Upper lobe of left lung (tissue), 6 donors: ENCODE measurements around the gene CPM. TPM values are rescaled to one million over a fixed set of nuclear protein-coding genes. Genes with fewer than 3 reads are reported as not detected.

ENCODE experiments used
- ATAC-seq, 2 donors: fragments of 200-7000 bp; cut with Tn5 transposase; one replicate each; pipeline ENCODE4 v1.9.1; 2022; ENCODE audit warnings: mild to moderate bottlenecking in 2 of 2, moderate library complexity in 2 of 2; ENCODE audit not compliant: low FRiP score in 2 of 2
- DNase-seq, 2 donors: peaks; one replicate each; pipeline ENCODE4 v3.0.0-alpha.2; 2019 to 2020
- H3K27ac ChIP-seq, 4 donors: fragments of 200-600 bp; sonication (generic); one replicate each; pipeline ENCODE4 v1.5.1; 2016 to 2019
- H3K27me3 ChIP-seq, 4 donors: fragments of 200-600 bp; sonication (generic); one replicate each; pipeline ENCODE4 v1.5.1; 2017 to 2019
- H3K36me3 ChIP-seq, 4 donors: fragments of 200-600 bp; sonication (generic); one replicate each; pipeline ENCODE4 v1.5.1; 2016 to 2019
- H3K4me1 ChIP-seq, 4 donors: fragments of 200-600 bp; sonication (generic); one replicate each; pipeline ENCODE4 v1.5.1; 2018 to 2019
- H3K4me3 ChIP-seq, 4 donors: fragments of 200-600 bp; sonication (generic); one replicate each; pipeline ENCODE4 v1.5.1; 2017 to 2019; ENCODE audit warnings: mild to moderate bottlenecking in 2 of 4, moderate library complexity in 1 of 4
- H3K9me3 ChIP-seq, 4 donors: fragments of 200-600 bp; sonication (generic); one replicate each; pipeline ENCODE4 v1.5.1; 2018 to 2019
- EP300 ChIP-seq, 4 donors: sonication (generic); formaldehyde crosslinking; IDR thresholded peaks; one replicate each; pipeline ENCODE4 v1.5.1; 2017; ENCODE audit warnings: antibody characterized with exemption in 4 of 4, control low read depth in 2 of 4
- POLR2A ChIP-seq, 4 donors: fragments of 450-650 bp; IDR thresholded peaks; one replicate each; pipeline ENCODE4 v1.5.1; 2016 to 2017; ENCODE audit warnings: antibody characterized with exemption in 4 of 4, mild to moderate bottlenecking in 2 of 4
- POLR2AphosphoS5 ChIP-seq, 2 donors: sonication (generic); formaldehyde crosslinking; IDR thresholded peaks; one replicate each; pipeline ENCODE4 v1.5.1; 2017; ENCODE audit warnings: antibody characterized with exemption in 2 of 2
- WGBS, 2 donors: methylation state at CpG; one replicate each; pipeline ENCODE4 v1.1.5; 2017 to 2018; 5-methylcytosine and 5-hydroxymethylcytosine counted together
- total RNA-seq, 6 donors: library from RNA; depleted of rRNA in 4 of 6; stranded (reverse); fragments of >200 nt in 4 of 6; gene quantifications; one replicate each; pipeline versions ENCODE4 v1.1.0 to v1.2.1, GENCODE V29; 2016 to 2021
- TF ChIP-seq, protein P1 (sequence below), 6 experiments: fragments of 450-650 bp in 4 of 6; fragments of 200-600 bp in 2 of 6; sonication (generic) in 2 of 6; IDR thresholded peaks; one replicate each; pipeline ENCODE4 v1.5.1; 2016 to 2019; ENCODE audit warnings: antibody characterized with exemption in 6 of 6
- donor health status: DM: no; HTN: no; CAD: no; lungs with moderate emphysema.
- donor health status: DM: no; HTN: yes; CAD: no; lungs with severe emphysema.

The CPM gene
- total RNA-seq, 6 donors from 2014 or later = 143 to 393 (median 303) TPM

DNA sequence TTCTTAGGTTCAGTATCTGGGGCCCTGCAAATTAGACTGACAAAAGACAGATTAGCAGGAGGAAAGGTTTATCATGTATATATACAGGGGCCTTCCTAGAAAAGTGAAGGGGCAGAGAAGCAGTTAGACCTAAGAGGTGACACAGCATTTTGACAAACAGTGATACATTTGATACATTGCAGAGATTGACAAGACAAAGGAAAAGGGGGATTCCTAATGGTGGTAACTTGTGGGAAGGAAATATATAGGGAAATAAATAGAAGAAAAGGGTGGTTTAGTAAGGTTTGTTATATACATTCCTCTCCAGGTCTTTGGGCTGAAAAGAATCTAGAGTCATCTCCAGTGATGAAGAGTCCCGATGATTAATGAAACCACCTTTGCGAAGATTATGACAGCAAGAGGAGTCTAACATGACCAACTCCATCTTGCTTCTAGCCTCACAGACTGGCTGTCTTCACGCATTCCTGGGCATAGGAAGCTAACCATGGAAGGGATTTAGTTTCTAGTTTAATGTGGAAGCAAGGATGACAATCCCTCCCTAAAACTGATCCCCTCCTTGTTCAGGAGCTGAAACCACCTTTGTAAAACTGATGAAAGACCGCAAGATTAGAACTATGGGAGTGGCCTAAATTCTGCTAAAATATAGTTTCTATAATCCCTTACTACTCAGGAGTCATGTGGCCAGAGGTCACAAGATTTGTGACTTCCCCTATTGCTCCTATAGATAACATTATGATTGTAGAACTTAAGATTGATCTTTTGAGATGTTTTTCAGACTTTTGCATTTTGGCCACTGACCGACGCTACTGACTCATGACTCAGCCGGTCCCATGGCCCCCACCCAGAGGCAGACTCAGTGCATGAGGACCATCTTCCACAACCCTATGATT lies 31.1 kb upstream of the CPM start:
- ATAC-seq = no peak
- TF ChIP-seq, protein P1, sequence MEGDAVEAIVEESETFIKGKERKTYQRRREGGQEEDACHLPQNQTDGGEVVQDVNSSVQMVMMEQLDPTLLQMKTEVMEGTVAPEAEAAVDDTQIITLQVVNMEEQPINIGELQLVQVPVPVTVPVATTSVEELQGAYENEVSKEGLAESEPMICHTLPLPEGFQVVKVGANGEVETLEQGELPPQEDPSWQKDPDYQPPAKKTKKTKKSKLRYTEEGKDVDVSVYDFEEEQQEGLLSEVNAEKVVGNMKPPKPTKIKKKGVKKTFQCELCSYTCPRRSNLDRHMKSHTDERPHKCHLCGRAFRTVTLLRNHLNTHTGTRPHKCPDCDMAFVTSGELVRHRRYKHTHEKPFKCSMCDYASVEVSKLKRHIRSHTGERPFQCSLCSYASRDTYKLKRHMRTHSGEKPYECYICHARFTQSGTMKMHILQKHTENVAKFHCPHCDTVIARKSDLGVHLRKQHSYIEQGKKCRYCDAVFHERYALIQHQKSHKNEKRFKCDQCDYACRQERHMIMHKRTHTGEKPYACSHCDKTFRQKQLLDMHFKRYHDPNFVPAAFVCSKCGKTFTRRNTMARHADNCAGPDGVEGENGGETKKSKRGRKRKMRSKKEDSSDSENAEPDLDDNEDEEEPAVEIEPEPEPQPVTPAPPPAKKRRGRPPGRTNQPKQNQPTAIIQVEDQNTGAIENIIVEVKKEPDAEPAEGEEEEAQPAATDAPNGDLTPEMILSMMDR (IDR thresholded peaks at IDR 0.05) = no peak
- TF ChIP-seq POLR2AphosphoS5 (IDR thresholded peaks at IDR 0.05) (no peak), POLR2A (IDR thresholded peaks at IDR 0.05) (no peak), EP300 (IDR thresholded peaks at IDR 0.05) (no peak)
- H3K4me3 ChIP-seq = no peak overlapping the region
- no peaks in the 10 kb centered on the region for H3K9me3 ChIP-seq
- DNase-seq = no peak
- H3K4me1 ChIP-seq = peaks cover 0 to 15% (median 8%) of the 10 kb centered on the region in 4 donors
- H3K36me3 ChIP-seq = no peaks in the 10 kb centered on the region
- H3K27ac ChIP-seq = peak overlapping the region in 2 of 4 donors; percentile 68 to 70
- 90 to 92% methylated on average over 7 of the region's 7 CpGs for WGBS, 2 donors
- no peaks in the 10 kb centered on the region for H3K27me3 ChIP-seq

DNA sequence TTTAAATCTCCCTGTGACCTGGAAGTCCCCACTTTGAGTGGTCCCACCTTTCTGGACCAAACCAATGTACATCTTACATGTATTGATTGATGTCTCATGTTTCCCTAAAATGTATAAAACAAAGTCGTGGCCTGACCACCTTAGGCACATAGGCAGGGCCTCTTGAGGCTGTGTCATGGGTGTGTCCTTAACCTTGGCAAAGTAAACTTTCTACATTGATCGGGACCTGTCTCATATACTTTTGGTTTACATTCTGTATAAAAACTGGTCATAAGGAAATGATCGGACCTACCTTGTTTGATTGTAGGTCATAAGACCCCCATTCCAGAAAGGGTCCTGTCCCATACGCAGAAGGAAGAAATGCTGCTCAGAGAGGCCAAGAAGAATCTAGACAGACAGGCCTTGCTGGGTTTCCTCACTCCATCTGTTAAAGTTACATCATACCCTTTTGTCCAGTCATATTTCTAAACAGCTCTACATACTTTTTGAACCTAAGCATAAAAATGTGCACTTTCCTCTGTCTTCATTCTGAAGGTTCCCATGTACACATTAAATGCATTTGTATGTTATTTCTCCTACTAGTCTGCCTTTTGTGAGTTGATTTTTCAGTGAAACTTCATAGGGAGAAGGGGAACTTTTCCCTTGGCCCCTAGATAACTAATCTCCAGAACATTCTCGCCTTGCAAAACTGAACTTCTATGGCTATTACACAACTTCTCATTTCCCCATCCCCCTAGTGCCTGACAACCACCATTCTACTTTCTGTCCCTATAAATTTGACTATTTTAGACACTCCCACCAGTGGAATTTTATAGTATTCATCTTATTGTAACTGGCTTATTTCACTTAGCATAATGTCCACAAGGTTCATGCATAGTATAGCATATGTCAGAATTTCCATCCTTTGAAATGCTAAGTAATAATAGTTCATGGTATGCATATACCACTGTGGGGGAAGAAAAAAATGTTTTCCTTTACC lies 30.2 kb upstream of the CPM start:
- peaks cover 0 to 16% (median 9%) of the 10 kb centered on the region in 4 donors for H3K4me1 ChIP-seq
- H3K4me3 ChIP-seq = no peak overlapping the region
- TF ChIP-seq EP300 (IDR thresholded peaks at IDR 0.05) (no peak), POLR2AphosphoS5 (IDR thresholded peaks at IDR 0.05) (no peak), POLR2A (IDR thresholded peaks at IDR 0.05) (no peak)
- TF ChIP-seq, protein P1 (IDR thresholded peaks at IDR 0.05) = no peak
- WGBS, 2 donors = 54 to 66% methylated on average over 5 of the region's 5 CpGs
- DNase-seq (no peak), ATAC-seq (peak in 1 of 2 donors; percentile 59)
- no peaks in the 10 kb centered on the region for H3K27me3 ChIP-seq
- H3K27ac ChIP-seq = peak overlapping the region; percentile 5 to 70 (median 36)
- no peaks in the 10 kb centered on the region for H3K36me3 ChIP-seq
- H3K9me3 ChIP-seq = no peaks in the 10 kb centered on the region

GRCh38 chr12:68959891-68960464 lies 27.0 kb upstream of the CPM start:
- Histone ChIP-seq H3K9me3 (no peaks in the 10 kb centered on the region), H3K27ac (no peak overlapping the region), H3K4me3 (no peak overlapping the region), H3K4me1 (peaks cover 0 to 17% (median 9%) of the 10 kb centered on the region in 4 donors), H3K36me3 (no peaks in the 10 kb centered on the region), H3K27me3 (no peaks in the 10 kb centered on the region)
- DNase-seq (no peak), ATAC-seq (no peak)
- WGBS, 2 donors = 62 to 66% methylated on average over 7 of the region's 7 CpGs
- TF ChIP-seq, protein P1 (IDR thresholded peaks at IDR 0.05) = no peak

GRCh38 chr12:68959143-68959858 lies 26.3 kb upstream of the CPM start:
- ATAC-seq = no peak
- no peak overlapping the region for H3K27ac ChIP-seq
- WGBS, 2 donors = 60 to 79% methylated on average over 4 of the region's 4 CpGs

More at GRCh38 chr12:68959143-68959858, 26.3 kb upstream of the CPM start:
- TF ChIP-seq POLR2A (IDR thresholded peaks at IDR 0.05) (no peak), POLR2AphosphoS5 (IDR thresholded peaks at IDR 0.05) (no peak), EP300 (IDR thresholded peaks at IDR 0.05) (no peak)
- TF ChIP-seq, protein P1 (IDR thresholded peaks at IDR 0.05) = no peak
- H3K27me3 ChIP-seq = no peaks in the 10 kb centered on the region
- no peak for DNase-seq
- H3K4me1 ChIP-seq = peaks cover 0 to 23% (median 11%) of the 10 kb centered on the region in 4 donors
- no peak overlapping the region for H3K4me3 ChIP-seq
- H3K9me3 ChIP-seq = no peaks in the 10 kb centered on the region
- H3K36me3 ChIP-seq = no peaks in the 10 kb centered on the region
